RWPE2 (cell line): ENCODE results near the gene CABP2.
A peak's percentile ranks its signal among the peaks of the same experiment; 100 is the strongest.

Source experiments
- ATAC-seq: fragments of 200-7000 bp; cut with Tn5 transposase; 3 replicates; pipeline ENCODE4 v1.9.1; 2021; ENCODE audit warnings: low read depth
- DNase-seq: peaks from one replicate; pipeline ENCODE4 v3.0.0-alpha.2; 2020; ENCODE audit warnings: low spot score
- H3K27ac ChIP-seq: fragments of 450-650 bp; 2 replicates; pipeline ENCODE4 v1.5.1; 2017; ENCODE audit warnings: mild to moderate bottlenecking; ENCODE audit not compliant: poor library complexity, severe bottlenecking
- H3K27me3 ChIP-seq: fragments of 250-450 bp; sonication (Bioruptor Pico); 2 replicates; pipeline ENCODE4 v1.5.1; 2021; ENCODE audit warnings: mild to moderate bottlenecking, moderate library complexity; ENCODE audit not compliant: insufficient read depth, poor library complexity, severe bottlenecking
- H3K36me3 ChIP-seq: fragments of 250-450 bp; sonication (Bioruptor Pico); 2 replicates; pipeline ENCODE4 v1.5.1; 2020; ENCODE audit warnings: low read depth, mild to moderate bottlenecking, moderate library complexity
- H3K4me1 ChIP-seq: fragments of 250-450 bp; sonication (Bioruptor Pico); 2 replicates; pipeline ENCODE4 v1.5.1; 2021; ENCODE audit warnings: mild to moderate bottlenecking, moderate library complexity; ENCODE audit not compliant: insufficient read depth, poor library complexity, severe bottlenecking
- H3K4me3 ChIP-seq: fragments of 250-450 bp; sonication (Bioruptor Pico); 2 replicates; pipeline ENCODE4 v1.5.1; 2021; ENCODE audit warnings: mild to moderate bottlenecking, moderate library complexity; ENCODE audit not compliant: severe bottlenecking
- H3K9me3 ChIP-seq: fragments of 250-450 bp; sonication (Bioruptor Pico); 2 replicates; pipeline ENCODE4 v1.5.1; 2021; ENCODE audit warnings: mild to moderate bottlenecking, moderate library complexity; ENCODE audit not compliant: severe bottlenecking
- TF ChIP-seq, protein P1 (sequence below): fragments of 450-650 bp; IDR thresholded peaks from one replicate; pipeline ENCODE4 v1.5.1; 2017; ENCODE audit warnings: mild to moderate bottlenecking, moderate library complexity; ENCODE audit not compliant: poor library complexity, severe bottlenecking

The CABP2 gene

DNA sequence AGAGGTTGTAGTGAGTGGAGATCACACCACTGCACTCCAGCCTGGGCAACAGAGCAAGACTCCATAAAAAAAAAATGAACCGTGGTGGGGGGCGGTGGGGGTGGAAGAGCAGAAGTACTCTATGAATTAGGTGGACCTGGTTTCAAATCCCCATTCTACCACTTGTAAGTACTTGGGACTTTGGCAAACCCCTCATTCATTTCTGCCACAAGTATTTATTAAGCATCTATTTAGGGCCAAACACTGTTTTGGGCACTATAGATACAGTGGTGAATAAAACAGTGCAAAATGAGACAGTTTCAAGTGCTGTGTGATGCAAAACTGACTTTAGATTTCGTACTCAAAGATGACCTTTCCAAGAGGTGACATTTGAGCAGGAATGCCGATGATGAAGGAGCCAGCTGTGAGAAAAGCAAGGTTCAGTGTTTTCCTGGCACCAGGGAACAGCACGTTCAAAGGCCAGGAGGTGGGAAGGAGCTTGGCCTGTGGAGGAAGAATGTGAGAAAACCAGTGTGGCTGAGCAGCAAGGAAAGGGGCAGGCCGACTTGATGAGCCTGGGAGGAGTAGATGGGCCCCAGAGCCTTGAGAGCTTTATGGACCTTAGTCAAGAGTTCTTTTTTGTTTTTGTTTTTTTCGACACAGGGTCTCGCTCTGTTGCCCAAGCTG is 52.8 kb downstream of the CABP2 start:
- DNase-seq (no peak), ATAC-seq (no peak)
- TF ChIP-seq, protein P1, sequence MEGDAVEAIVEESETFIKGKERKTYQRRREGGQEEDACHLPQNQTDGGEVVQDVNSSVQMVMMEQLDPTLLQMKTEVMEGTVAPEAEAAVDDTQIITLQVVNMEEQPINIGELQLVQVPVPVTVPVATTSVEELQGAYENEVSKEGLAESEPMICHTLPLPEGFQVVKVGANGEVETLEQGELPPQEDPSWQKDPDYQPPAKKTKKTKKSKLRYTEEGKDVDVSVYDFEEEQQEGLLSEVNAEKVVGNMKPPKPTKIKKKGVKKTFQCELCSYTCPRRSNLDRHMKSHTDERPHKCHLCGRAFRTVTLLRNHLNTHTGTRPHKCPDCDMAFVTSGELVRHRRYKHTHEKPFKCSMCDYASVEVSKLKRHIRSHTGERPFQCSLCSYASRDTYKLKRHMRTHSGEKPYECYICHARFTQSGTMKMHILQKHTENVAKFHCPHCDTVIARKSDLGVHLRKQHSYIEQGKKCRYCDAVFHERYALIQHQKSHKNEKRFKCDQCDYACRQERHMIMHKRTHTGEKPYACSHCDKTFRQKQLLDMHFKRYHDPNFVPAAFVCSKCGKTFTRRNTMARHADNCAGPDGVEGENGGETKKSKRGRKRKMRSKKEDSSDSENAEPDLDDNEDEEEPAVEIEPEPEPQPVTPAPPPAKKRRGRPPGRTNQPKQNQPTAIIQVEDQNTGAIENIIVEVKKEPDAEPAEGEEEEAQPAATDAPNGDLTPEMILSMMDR, result no peak

DNA sequence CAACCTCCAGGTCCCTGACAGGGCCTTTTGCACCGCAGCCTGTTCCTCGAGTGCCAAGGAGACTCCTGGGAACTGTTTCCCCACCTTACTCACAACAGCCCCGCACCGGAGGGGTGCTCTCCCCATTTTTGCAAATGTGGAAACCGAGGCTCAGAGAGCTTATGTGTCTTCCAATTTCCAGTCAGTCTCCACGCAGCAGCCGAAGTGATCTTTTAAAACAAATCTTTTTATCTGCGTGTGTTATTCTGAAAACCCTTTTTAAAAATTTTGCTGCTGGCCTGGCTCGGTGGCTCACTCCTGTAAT is 53.8 kb downstream of the CABP2 start:
- DNase-seq (no peak), ATAC-seq (no peak)
- peak overlapping the region; percentile 93 for H3K4me3 ChIP-seq
- no peaks in the 10 kb centered on the region for H3K36me3 ChIP-seq
- H3K27ac ChIP-seq, result peak overlapping the region; percentile 76
- H3K4me1 ChIP-seq, result no peaks in the 10 kb centered on the region
- no peaks in the 10 kb centered on the region for H3K27me3 ChIP-seq
- H3K9me3 ChIP-seq, result no peaks in the 10 kb centered on the region
- TF ChIP-seq, protein P1, result peak; percentile 32

More for the DNA sequence above, 52.8 kb downstream of the CABP2 start:
- Histone ChIP-seq H3K4me3 (no peak overlapping the region), H3K27ac (no peak overlapping the region), H3K9me3 (no peaks in the 10 kb centered on the region), H3K36me3 (no peaks in the 10 kb centered on the region), H3K4me1 (no peaks in the 10 kb centered on the region), H3K27me3 (no peaks in the 10 kb centered on the region)
